GM18873 (cell line): ENCODE data around the gene TUBGCP3.
"Not testable (repeated sequence)": the region's sequence is repeated elsewhere in the genome, so short reads cannot be mapped to it uniquely, and the experiment has no call there.

Experiments used
- ATAC-seq: cut with Tn5 transposase; IDR thresholded peaks from one replicate; pipeline ENCODE4 v1.9.1; 2021; ENCODE audit warnings: mild to moderate bottlenecking, moderate library complexity, moderate number of reproducible peaks; ENCODE audit not compliant: unreplicated experiment, low FRiP score

Gene TUBGCP3

GRCh38 chr13:112486386-112487126, 101.4 kb downstream of the TUBGCP3 start:
- ATAC-seq: no peak

GRCh38 chr13:112485814-112486213, 102.1 kb downstream of the TUBGCP3 start:
- not testable (repeated sequence) for ATAC-seq

GRCh38 chr13:112483299-112483698, 104.7 kb downstream of the TUBGCP3 start:
- no peak for ATAC-seq

GRCh38 chr13:112481458-112481857, 106.5 kb downstream of the TUBGCP3 start:
- ATAC-seq: no peak

GRCh38 chr13:112479389-112479788, 108.6 kb downstream of the TUBGCP3 start:
- ATAC-seq: no peak

GRCh38 chr13:112477070-112477619, 110.8 kb downstream of the TUBGCP3 start:
- no peak for ATAC-seq

- ATAC-seq: no peak
Measured at GRCh38 chr13:112475889-112476288, 112.1 kb downstream of the TUBGCP3 start.

- ATAC-seq: no peak
Measured at GRCh38 chr13:112474869-112475268, 113.1 kb downstream of the TUBGCP3 start.

GRCh38 chr13:112473818-112474217, 114.1 kb downstream of the TUBGCP3 start:
- ATAC-seq: no peak

GRCh38 chr13:112469071-112469745, 118.7 kb downstream of the TUBGCP3 start:
- no peak for ATAC-seq

- no peak for ATAC-seq
Measured at GRCh38 chr13:112468069-112468468, 119.9 kb downstream of the TUBGCP3 start.

- ATAC-seq: no peak
Measured at GRCh38 chr13:112467236-112467635, 120.7 kb downstream of the TUBGCP3 start.

- no peak for ATAC-seq
Measured at GRCh38 chr13:112466132-112467058, 121.6 kb downstream of the TUBGCP3 start.

- no peak for ATAC-seq
Measured at GRCh38 chr13:112465251-112466131, 122.5 kb downstream of the TUBGCP3 start.

GRCh38 chr13:112464720-112465119, 123.2 kb downstream of the TUBGCP3 start:
- no peak for ATAC-seq

GRCh38 chr13:112462408-112462807, 125.5 kb downstream of the TUBGCP3 start:
- ATAC-seq: no peak

GRCh38 chr13:112457485-112457884, 130.5 kb downstream of the TUBGCP3 start:
- no peak for ATAC-seq

- no peak for ATAC-seq
Measured at GRCh38 chr13:112457081-112457480, 130.9 kb downstream of the TUBGCP3 start.

- ATAC-seq: no peak
Measured at GRCh38 chr13:112456138-112457056, 131.6 kb downstream of the TUBGCP3 start.
